ENCODE measurements around the gene RALB.

DNA sequence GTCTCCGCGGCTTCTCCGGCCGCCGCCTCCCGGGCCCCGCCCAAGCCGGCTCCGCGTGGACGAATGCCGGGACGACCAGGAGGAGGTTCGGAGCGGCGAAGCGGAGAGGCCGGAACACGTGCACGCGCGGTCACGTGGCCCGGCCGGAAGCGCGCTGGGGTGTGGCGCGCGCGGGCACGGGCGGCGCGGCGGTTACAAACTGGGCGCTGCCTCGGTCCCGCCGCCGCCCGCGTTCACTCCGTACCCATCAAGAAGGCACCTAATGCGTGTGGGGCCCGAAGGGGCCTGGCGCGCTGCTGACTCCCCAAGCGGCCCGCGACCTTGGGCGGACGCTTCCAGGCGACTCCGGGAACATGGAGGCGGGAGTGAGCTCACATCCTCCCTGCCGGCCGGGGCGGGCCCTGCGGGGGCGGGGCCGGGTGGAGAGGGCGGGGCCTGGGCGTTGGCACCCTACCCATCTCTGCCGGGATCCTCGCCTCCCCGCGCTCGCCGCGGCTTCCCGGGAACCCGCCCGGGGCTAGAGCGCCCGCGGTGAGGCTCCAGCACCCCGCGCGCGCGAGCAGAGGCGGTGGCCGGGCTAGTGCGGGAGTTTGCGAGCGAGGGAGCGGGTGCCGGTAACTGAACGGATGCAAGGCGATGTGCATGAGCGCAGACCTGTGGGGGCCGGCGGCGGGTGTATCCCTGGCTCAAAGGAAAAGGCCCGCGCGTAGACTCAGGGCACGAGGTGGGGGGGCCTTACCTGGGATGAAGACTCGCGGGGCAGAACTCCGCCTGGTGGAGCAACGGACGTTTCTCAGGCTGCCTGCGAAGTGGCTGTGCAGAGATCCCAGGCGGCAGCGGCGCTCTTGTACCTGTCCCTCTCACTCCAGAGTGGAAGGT lies 29.4 kb upstream of the RALB start, which contains the start of gene TMEM185B:
- TF ChIP-seq, protein P1, sequence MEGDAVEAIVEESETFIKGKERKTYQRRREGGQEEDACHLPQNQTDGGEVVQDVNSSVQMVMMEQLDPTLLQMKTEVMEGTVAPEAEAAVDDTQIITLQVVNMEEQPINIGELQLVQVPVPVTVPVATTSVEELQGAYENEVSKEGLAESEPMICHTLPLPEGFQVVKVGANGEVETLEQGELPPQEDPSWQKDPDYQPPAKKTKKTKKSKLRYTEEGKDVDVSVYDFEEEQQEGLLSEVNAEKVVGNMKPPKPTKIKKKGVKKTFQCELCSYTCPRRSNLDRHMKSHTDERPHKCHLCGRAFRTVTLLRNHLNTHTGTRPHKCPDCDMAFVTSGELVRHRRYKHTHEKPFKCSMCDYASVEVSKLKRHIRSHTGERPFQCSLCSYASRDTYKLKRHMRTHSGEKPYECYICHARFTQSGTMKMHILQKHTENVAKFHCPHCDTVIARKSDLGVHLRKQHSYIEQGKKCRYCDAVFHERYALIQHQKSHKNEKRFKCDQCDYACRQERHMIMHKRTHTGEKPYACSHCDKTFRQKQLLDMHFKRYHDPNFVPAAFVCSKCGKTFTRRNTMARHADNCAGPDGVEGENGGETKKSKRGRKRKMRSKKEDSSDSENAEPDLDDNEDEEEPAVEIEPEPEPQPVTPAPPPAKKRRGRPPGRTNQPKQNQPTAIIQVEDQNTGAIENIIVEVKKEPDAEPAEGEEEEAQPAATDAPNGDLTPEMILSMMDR (IDR thresholded peaks at IDR 0.05) = peak; percentile 22 to 59 (median 37)
- TF ChIP-seq EP300 (IDR thresholded peaks at IDR 0.05; ENCODE audit: low read depth) = no peak
- TF ChIP-seq POLR2AphosphoS5 (IDR thresholded peaks at IDR 0.05) = peak; percentile 19 to 80 (median 69)
- TF ChIP-seq POLR2A (IDR thresholded peaks at IDR 0.05) = peak; percentile 60

All from transverse colon (tissue), 4 donors.